HFFc6 (cell line): Measurements from ENCODE around the gene THRB. TPM values are rescaled to one million over a fixed set of nuclear protein-coding genes. Genes with fewer than 3 reads are reported as not detected.

Experiments
- DNase-seq: peaks from one replicate; pipeline ENCODE4 v3.0.0-alpha.2; 2018
- H3K27ac Mint-ChIP-seq: 2 replicates; pipeline ENCODE4 v1.8.0; 2020; ENCODE audit warnings: mild to moderate bottlenecking, mixed read lengths
- H3K27me3 Mint-ChIP-seq: 2 replicates; pipeline ENCODE4 v1.8.0; 2021; ENCODE audit warnings: mild to moderate bottlenecking, moderate library complexity, mixed read lengths; ENCODE audit not compliant: insufficient read depth
- H3K36me3 Mint-ChIP-seq: 2 replicates; pipeline ENCODE4 v1.8.0; 2021; ENCODE audit warnings: low read depth, mixed read lengths
- H3K4me1 Mint-ChIP-seq: 2 replicates; pipeline ENCODE4 v1.8.0; 2020; ENCODE audit warnings: low read depth, mixed read lengths
- H3K4me3 Mint-ChIP-seq: 2 replicates; pipeline ENCODE4 v1.8.0; 2020; ENCODE audit warnings: mild to moderate bottlenecking, moderate library complexity, mixed read lengths
- H3K9me3 Mint-ChIP-seq: 2 replicates; pipeline ENCODE4 v1.8.0; 2020; ENCODE audit warnings: mild to moderate bottlenecking, mixed read lengths
- CTCF ChIP-seq: fragments of 200-600 bp; sonication (generic); IDR thresholded peaks from 2 replicates; pipeline ENCODE4 v1.5.0; 2021; ENCODE audit warnings: antibody characterized with exemption, mild to moderate bottlenecking
- total RNA-seq, 6 experiments: library from RNA; stranded (reverse); fragmentation: NEBNext Ultra II Directional; extraction: Animal tissue kit (Norgen Biotek cat#: 25700); gene quantifications; 2 replicates in 1 of 6; 3 replicates in 5 of 6; pipeline ENCODE4 v1.2.3, GENCODE V29; 2021

The THRB gene
- total RNA-seq, 6 experiments from 2014 or later = not detected

GRCh38 chr3:24472358-24472757 is 22.3 kb downstream of the THRB start:
- no peaks in the 10 kb centered on the region for H3K36me3 Mint-ChIP-seq
- peaks cover 1% of the 10 kb centered on the region; the same call in 1 of the 2 replicates for H3K27me3 Mint-ChIP-seq
- no peak overlapping the region for H3K27ac Mint-ChIP-seq
- no peaks in the 10 kb centered on the region for H3K4me1 Mint-ChIP-seq
- no peak for DNase-seq
- TF ChIP-seq CTCF = no peak
- peaks cover 18% of the 10 kb centered on the region for H3K9me3 Mint-ChIP-seq
- no peak overlapping the region for H3K4me3 Mint-ChIP-seq

GRCh38 chr3:24471486-24471885 is 23.2 kb downstream of the THRB start:
- Mint-ChIP-seq H3K9me3 (peaks cover 26% of the 10 kb centered on the region), H3K4me3 (no peak overlapping the region), H3K4me1 (no peaks in the 10 kb centered on the region), H3K27ac (no peak overlapping the region), H3K36me3 (no peaks in the 10 kb centered on the region), H3K27me3 (peaks cover 1% of the 10 kb centered on the region; the same call in 1 of the 2 replicates)
- DNase-seq = no peak
- TF ChIP-seq CTCF = no peak

- Mint-ChIP-seq H3K4me3 (no peak overlapping the region), H3K27ac (no peak overlapping the region), H3K36me3 (no peaks in the 10 kb centered on the region), H3K27me3 (peaks cover 1% of the 10 kb centered on the region; the same call in 1 of the 2 replicates), H3K4me1 (no peaks in the 10 kb centered on the region), H3K9me3 (peaks cover 27% of the 10 kb centered on the region)
- no peak for TF ChIP-seq CTCF
- no peak for DNase-seq
These were observed 24.4 kb downstream of the THRB start for GRCh38 chr3:24470277-24470676.

GRCh38 chr3:24464389-24464788 is 30.3 kb downstream of the THRB start:
- Mint-ChIP-seq H3K27ac (no peak overlapping the region), H3K4me3 (no peak overlapping the region), H3K4me1 (no peaks in the 10 kb centered on the region), H3K9me3 (peaks cover 28% of the 10 kb centered on the region), H3K36me3 (no peaks in the 10 kb centered on the region), H3K27me3 (no peaks in the 10 kb centered on the region)
- no peak for DNase-seq
- no peak for TF ChIP-seq CTCF

GRCh38 chr3:24462737-24463136 is 31.9 kb downstream of the THRB start:
- no peak overlapping the region for H3K4me3 Mint-ChIP-seq

More at GRCh38 chr3:24462737-24463136, 31.9 kb downstream of the THRB start:
- no peaks in the 10 kb centered on the region for H3K27me3 Mint-ChIP-seq
- no peak for TF ChIP-seq CTCF
- H3K4me1 Mint-ChIP-seq = no peaks in the 10 kb centered on the region
- peaks cover 20% of the 10 kb centered on the region for H3K9me3 Mint-ChIP-seq
- no peak overlapping the region for H3K27ac Mint-ChIP-seq
- H3K36me3 Mint-ChIP-seq = no peaks in the 10 kb centered on the region
- no peak for DNase-seq
